ENCODE measurements around the gene DGKZ. TPM values are rescaled to one million over a fixed set of nuclear protein-coding genes. Genes with fewer than 3 reads are reported as not detected.
A peak's percentile ranks its signal among the peaks of the same experiment; 100 is the strongest.

DGKZ gene
- total RNA-seq, 1 donor from 2014 or later, result 53.6 TPM

DNA sequence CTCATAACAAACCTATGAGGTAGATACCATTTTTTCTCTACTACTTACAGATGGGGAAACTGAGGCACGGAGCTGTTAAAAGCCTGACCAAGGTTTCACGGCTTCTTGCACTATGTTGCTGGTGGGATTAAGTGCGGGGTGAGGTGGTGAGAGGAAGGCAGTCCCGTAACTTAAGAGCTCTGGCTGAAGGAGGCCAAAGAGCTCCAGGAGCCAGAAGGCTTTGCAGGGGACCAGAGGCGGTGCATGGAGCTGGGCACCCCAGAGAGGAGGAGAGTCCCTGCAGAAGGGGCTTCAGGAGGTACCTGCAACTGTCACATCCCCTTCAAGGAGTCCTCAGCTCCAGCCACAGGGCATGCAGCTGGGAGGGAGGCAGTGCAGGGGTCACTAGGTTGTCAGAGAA lies 40.2 kb downstream of the DGKZ start:
- H3K27me3 Mint-ChIP-seq, result peaks cover 58% of the 10 kb centered on the region
- POLR2A ChIA-PET, result no interaction called here
- intact Hi-C loops (cut with micrococcal nuclease), result loop anchor here (5.0 kb wide), 1 partner anchor 775 kb away; no protein-coding TSS in a partner anchor
- no peak overlapping the region for H3K4me3 Mint-ChIP-seq
- TF ChIP-seq, protein P1, sequence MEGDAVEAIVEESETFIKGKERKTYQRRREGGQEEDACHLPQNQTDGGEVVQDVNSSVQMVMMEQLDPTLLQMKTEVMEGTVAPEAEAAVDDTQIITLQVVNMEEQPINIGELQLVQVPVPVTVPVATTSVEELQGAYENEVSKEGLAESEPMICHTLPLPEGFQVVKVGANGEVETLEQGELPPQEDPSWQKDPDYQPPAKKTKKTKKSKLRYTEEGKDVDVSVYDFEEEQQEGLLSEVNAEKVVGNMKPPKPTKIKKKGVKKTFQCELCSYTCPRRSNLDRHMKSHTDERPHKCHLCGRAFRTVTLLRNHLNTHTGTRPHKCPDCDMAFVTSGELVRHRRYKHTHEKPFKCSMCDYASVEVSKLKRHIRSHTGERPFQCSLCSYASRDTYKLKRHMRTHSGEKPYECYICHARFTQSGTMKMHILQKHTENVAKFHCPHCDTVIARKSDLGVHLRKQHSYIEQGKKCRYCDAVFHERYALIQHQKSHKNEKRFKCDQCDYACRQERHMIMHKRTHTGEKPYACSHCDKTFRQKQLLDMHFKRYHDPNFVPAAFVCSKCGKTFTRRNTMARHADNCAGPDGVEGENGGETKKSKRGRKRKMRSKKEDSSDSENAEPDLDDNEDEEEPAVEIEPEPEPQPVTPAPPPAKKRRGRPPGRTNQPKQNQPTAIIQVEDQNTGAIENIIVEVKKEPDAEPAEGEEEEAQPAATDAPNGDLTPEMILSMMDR (IDR thresholded peaks at IDR 0.05), result no peak
- CTCF ChIA-PET, result interaction anchor here (0.8 to 1.0 kb wide), 2 partner anchors 142 kb away, joined by 3 read pairs; no protein-coding TSS in a partner anchor
- DNase-seq, result no peak
- H3K9me3 Mint-ChIP-seq, result no peaks in the 10 kb centered on the region
- H3K36me3 Mint-ChIP-seq (ENCODE audit: low read depth), result no peaks in the 10 kb centered on the region
- peaks cover 14% of the 10 kb centered on the region for H3K4me1 Mint-ChIP-seq
- no peak overlapping the region for H3K27ac Mint-ChIP-seq
- no peak for ATAC-seq (ENCODE audit: low read depth)

GRCh38 chr11:46387919-46388618 lies 40.8 kb downstream of the DGKZ start:
- ATAC-seq (ENCODE audit: low read depth) (no peak), DNase-seq (no peak)
- intact Hi-C loops (cut with micrococcal nuclease), result loop anchor here (5.0 kb wide), 1 partner anchor 774 kb away; no protein-coding TSS in a partner anchor
- Mint-ChIP-seq H3K4me3 (no peak overlapping the region), H3K27me3 (peaks cover 63% of the 10 kb centered on the region), H3K4me1 (peaks cover 19% of the 10 kb centered on the region), H3K36me3 (ENCODE audit: low read depth) (no peaks in the 10 kb centered on the region), H3K27ac (no peak overlapping the region), H3K9me3 (no peaks in the 10 kb centered on the region)
- ChIA-PET POLR2A (no interaction called here), CTCF (interaction anchor here (0.8 to 1.6 kb wide), 2 partner anchors 134 to 141 kb away, joined by 3 read pairs; no protein-coding TSS in a partner anchor)
- TF ChIP-seq, protein P1 (IDR thresholded peaks at IDR 0.05), result no peak

DNA sequence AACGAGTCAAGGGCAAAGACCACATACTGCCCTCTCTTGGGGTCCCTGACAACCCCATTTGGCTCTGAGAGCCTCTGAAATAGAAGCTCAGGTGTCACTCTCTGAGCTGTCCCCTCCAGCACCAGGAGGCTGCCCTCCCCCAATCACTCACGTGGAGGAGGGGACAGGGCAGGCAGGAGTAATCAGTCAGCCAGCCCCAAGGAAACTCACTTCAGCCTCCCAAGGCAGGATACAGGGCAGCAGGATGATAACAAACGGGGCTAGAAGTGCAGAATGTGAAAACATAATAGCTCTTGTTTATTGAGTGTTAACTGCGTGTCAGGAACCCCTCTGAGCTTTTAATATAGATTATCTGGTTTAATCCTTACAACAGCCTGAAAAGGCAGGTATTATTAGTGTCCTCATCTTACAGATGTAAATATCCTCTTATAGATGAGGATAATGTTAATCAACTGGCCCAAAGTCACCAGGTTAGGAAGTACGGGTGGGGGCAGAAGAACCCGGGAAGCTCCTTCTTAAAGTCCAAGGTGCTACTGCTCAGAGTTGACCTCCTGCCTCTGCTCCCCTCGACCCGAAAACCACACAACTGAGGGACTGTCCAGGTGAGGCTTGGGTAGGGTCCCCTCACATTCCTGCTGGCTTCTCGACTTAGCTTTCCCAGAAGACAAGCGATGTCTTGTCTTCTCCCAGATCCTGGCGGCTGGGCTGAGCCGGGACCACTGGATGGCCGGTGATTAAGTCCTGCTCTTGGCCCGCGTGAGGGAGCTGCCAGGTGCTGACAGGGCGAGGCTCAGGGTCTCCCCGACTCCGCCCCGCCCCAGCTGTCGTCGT lies 41.6 kb downstream of the DGKZ start:
- Mint-ChIP-seq H3K36me3 (ENCODE audit: low read depth) (no peaks in the 10 kb centered on the region), H3K4me1 (peaks cover 24% of the 10 kb centered on the region), H3K27me3 (peaks cover 58% of the 10 kb centered on the region), H3K9me3 (no peaks in the 10 kb centered on the region), H3K27ac (no peak overlapping the region), H3K4me3 (no peak overlapping the region)
- no peak for DNase-seq
- ChIA-PET POLR2A (no interaction called here), CTCF (interaction anchor here (0.7 to 1.6 kb wide), 3 partner anchors 15 to 134 kb away, joined by 3 read pairs; no protein-coding TSS in a partner anchor)
- intact Hi-C loops (cut with micrococcal nuclease), result loop anchor here (1.0 to 5.0 kb wide), 4 partner anchors 140 to 773 kb away; partner anchors contain the start of genes ATG13 and HARBI1
- ATAC-seq (ENCODE audit: low read depth), result no peak
- TF ChIP-seq, protein P1 (IDR thresholded peaks at IDR 0.05), result no peak

GRCh38 chr11:46389450-46390330 lies 42.4 kb downstream of the DGKZ start:
- Mint-ChIP-seq H3K27me3 (peaks cover 50% of the 10 kb centered on the region), H3K36me3 (ENCODE audit: low read depth) (no peaks in the 10 kb centered on the region), H3K9me3 (no peaks in the 10 kb centered on the region), H3K4me3 (peak overlapping the region; percentile 41), H3K4me1 (peaks cover 24% of the 10 kb centered on the region), H3K27ac (no peak overlapping the region)
- intact Hi-C loops (cut with micrococcal nuclease), result loop anchor here (1.0 to 5.0 kb wide), 4 partner anchors 140 to 773 kb away; partner anchors contain the start of genes ATG13 and HARBI1
- TF ChIP-seq, protein P1 (IDR thresholded peaks at IDR 0.05), result no peak
- ChIA-PET POLR2A (no interaction called here), CTCF (interaction anchor here (1.6 kb wide), 1 partner anchor 133 kb away, joined by 3 read pairs; no protein-coding TSS in a partner anchor)
- peak; percentile 43 for ATAC-seq (ENCODE audit: low read depth)
- peak; percentile 42 for DNase-seq

Measured in activated B cell treated with CpG ODN at 0.5 μM for 24 hours (primary cell).